ENCODE measurements around the gene ORC4. TPM values are rescaled to one million over a fixed set of nuclear protein-coding genes. Genes with fewer than 3 reads are reported as not detected.

The ORC4 gene
- total RNA-seq, 6 experiments from 2014 or later, result 26.2 to 35.4 (median 32.8) TPM

DNA sequence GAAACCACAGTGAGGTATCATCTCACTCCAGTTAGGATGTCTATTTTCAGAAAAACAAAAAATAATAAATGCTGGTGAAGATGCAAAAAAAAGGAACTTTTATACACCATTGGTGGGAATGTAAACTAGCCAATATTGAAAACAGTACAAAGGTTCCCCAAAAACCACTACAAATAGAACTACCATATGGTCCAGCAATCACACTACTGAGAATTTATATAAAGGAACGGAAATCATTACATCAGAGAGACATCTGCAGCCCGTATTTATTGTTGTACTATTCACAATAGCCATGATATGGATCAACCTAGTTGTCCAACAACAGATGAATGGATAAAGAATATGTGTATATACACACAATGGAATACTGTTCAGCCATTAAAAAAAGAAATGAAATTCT, 52.0 kb downstream of the ORC4 start:
- TF ChIP-seq, protein P1, sequence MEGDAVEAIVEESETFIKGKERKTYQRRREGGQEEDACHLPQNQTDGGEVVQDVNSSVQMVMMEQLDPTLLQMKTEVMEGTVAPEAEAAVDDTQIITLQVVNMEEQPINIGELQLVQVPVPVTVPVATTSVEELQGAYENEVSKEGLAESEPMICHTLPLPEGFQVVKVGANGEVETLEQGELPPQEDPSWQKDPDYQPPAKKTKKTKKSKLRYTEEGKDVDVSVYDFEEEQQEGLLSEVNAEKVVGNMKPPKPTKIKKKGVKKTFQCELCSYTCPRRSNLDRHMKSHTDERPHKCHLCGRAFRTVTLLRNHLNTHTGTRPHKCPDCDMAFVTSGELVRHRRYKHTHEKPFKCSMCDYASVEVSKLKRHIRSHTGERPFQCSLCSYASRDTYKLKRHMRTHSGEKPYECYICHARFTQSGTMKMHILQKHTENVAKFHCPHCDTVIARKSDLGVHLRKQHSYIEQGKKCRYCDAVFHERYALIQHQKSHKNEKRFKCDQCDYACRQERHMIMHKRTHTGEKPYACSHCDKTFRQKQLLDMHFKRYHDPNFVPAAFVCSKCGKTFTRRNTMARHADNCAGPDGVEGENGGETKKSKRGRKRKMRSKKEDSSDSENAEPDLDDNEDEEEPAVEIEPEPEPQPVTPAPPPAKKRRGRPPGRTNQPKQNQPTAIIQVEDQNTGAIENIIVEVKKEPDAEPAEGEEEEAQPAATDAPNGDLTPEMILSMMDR (IDR thresholded peaks at IDR 0.05), result no peak
- no peaks in the 10 kb centered on the region for H3K4me1 Mint-ChIP-seq (ENCODE audit: low read depth)
- H3K27ac Mint-ChIP-seq, result no peak overlapping the region
- H3K9me3 Mint-ChIP-seq, result peaks cover 21% of the 10 kb centered on the region
- peaks cover 52% of the 10 kb centered on the region for H3K36me3 Mint-ChIP-seq (ENCODE audit: low read depth)
- H3K27me3 Mint-ChIP-seq (ENCODE audit: insufficient read depth), result no peaks in the 10 kb centered on the region; the same call in 1 of the 2 replicates
- DNase-seq, result no peak
- H3K4me3 Mint-ChIP-seq, result no peak overlapping the region

DNA sequence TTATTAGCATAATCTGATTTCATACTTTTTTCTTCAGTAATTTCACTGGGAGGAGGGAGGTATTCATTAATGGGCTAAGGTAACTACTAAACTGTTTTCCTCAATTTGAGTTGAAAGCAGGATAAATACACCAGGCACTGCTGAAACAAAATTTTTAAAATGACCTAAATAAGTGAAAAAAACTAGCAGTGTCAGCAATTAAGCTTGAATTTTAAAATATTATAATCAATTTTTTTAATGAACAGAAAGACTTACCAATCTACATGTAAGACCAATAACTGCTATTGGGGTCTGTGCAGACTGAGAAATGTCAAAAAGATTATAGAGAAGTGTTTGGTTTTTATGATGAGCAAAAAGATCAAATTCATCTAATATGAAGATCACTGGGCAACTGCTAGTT, 68.4 kb downstream of the ORC4 start:
- Mint-ChIP-seq H3K4me1 (ENCODE audit: low read depth) (no peaks in the 10 kb centered on the region), H3K9me3 (no peaks in the 10 kb centered on the region), H3K36me3 (ENCODE audit: low read depth) (no peaks in the 10 kb centered on the region; the same call in 1 of the 2 replicates), H3K27me3 (ENCODE audit: insufficient read depth) (no peaks in the 10 kb centered on the region), H3K27ac (no peak overlapping the region), H3K4me3 (no peak overlapping the region)
- no peak for DNase-seq
- TF ChIP-seq, protein P1 (IDR thresholded peaks at IDR 0.05), result no peak

DNA sequence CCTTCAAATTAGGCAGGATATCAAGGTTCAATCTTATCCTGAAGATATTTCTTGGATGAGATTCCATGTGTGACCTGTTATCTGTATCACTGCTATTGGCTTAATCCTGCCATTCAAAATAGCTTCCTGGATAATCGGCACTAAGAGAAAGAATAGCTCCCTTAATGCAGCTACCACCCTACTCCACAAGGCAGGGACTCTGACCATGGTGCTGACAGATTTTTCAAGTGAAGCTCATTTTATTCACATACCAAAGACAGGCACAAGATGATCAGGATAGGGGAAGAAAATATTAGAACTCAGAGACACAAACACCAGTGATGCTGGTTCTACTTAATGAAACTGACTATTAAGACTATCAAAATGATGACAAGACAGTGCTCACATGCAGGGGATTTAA, 74.9 kb downstream of the ORC4 start:
- no peaks in the 10 kb centered on the region for H3K9me3 Mint-ChIP-seq
- no peak overlapping the region for H3K4me3 Mint-ChIP-seq
- TF ChIP-seq, protein P1 (IDR thresholded peaks at IDR 0.05), result no peak
- no peaks in the 10 kb centered on the region for H3K4me1 Mint-ChIP-seq (ENCODE audit: low read depth)
- H3K36me3 Mint-ChIP-seq (ENCODE audit: low read depth), result peaks cover 6% of the 10 kb centered on the region; the same call in 1 of the 2 replicates
- H3K27ac Mint-ChIP-seq, result no peak overlapping the region
- H3K27me3 Mint-ChIP-seq (ENCODE audit: insufficient read depth), result no peaks in the 10 kb centered on the region
- DNase-seq, result peak; percentile 16

DNA sequence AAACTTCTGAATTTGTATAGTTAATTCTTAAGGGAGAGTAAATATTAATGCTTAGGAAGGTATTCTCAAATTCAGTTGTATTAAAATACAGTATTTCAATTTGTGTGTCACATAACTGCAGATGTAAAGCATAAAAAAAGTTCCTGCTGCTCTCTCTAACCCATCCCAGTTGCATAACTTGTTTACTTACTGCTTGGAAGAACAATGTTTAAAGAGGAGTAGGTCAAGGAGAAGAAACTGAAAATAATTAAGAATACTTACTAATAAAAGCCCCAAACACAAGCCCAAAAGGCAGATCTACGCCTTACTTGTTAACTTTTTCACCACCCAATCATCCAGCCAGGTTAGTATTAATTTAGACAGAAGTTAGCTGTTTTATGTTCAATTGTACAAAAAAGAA, 81.2 kb downstream of the ORC4 start:
- Mint-ChIP-seq H3K4me1 (ENCODE audit: low read depth) (no peaks in the 10 kb centered on the region), H3K36me3 (ENCODE audit: low read depth) (no peaks in the 10 kb centered on the region), H3K9me3 (no peaks in the 10 kb centered on the region), H3K4me3 (no peak overlapping the region), H3K27me3 (ENCODE audit: insufficient read depth) (no peaks in the 10 kb centered on the region), H3K27ac (no peak overlapping the region)
- TF ChIP-seq, protein P1 (IDR thresholded peaks at IDR 0.05), result no peak
- DNase-seq, result no peak

DNA sequence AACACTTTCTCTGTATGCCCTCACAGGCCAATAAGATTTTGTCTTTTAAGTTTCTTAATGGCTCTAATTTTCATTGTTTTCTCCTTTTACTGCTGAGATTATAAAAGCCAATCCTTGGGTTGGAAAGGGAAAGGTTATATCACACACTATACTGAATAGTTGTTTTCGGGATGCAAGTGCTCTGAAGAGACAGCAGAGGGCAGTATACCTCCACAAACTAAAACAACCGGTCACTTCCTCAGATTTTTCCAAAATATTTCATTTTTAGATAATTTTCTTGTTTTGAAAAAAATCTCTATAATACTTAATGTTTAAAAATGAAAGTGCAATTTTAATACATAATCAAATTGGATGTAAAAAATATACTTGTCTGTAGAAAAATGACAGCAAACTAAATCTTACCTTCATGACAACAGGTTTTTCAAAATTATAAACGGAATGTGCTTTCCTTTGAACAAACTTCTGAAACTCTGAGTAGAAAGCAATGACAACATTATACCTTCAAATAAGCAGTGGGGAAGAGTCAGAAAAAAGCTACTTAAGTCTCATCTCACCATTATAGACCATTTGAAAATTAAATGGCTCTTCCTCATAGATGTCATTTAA, 82.7 kb downstream of the ORC4 start:
- Mint-ChIP-seq H3K36me3 (ENCODE audit: low read depth) (no peaks in the 10 kb centered on the region), H3K27ac (no peak overlapping the region), H3K9me3 (no peaks in the 10 kb centered on the region), H3K4me1 (ENCODE audit: low read depth) (no peaks in the 10 kb centered on the region), H3K4me3 (no peak overlapping the region), H3K27me3 (ENCODE audit: insufficient read depth) (no peaks in the 10 kb centered on the region)
- peak; percentile 10 for DNase-seq
- TF ChIP-seq, protein P1 (IDR thresholded peaks at IDR 0.05), result peak; percentile 95
